Fibroblast of mammary gland (primary cell): ENCODE results near the gene ATXN1L.

Experiments used
- DNase-seq: peaks from one replicate; pipeline ENCODE4 v3.0.0-alpha.2; 2010; ENCODE audit warnings: low read depth
- H3K4me3 ChIP-seq: 2 replicates; pipeline ENCODE4 v1.5.1; 2011; ENCODE audit warnings: low read depth, mild to moderate bottlenecking, low read length, moderate library complexity; ENCODE audit not compliant: control insufficient read depth
- CTCF ChIP-seq: conservative IDR thresholded peaks from 2 replicates; pipeline ENCODE4 v1.5.1; 2011; ENCODE audit warnings: low read depth, low read length, inconsistent platforms; ENCODE audit not compliant: control insufficient read depth, insufficient read depth

ATXN1L gene

GRCh38 chr16:71867939-71868338, 22.2 kb downstream of the ATXN1L start:
- no peak for DNase-seq

GRCh38 chr16:71869089-71869488, 23.3 kb downstream of the ATXN1L start:
- TF ChIP-seq CTCF, result no peak
- no peak overlapping the region for H3K4me3 ChIP-seq
- DNase-seq, result no peak

More at GRCh38 chr16:71867939-71868338, 22.2 kb downstream of the ATXN1L start:
- no peak for TF ChIP-seq CTCF
- H3K4me3 ChIP-seq, result no peak overlapping the region

- TF ChIP-seq CTCF, result no peak
- no peak overlapping the region for H3K4me3 ChIP-seq
- no peak for DNase-seq
Observed at GRCh38 chr16:71870818-71871217, 25.0 kb downstream of the ATXN1L start.

- DNase-seq, result no peak
- no peak for TF ChIP-seq CTCF
- no peak overlapping the region for H3K4me3 ChIP-seq
Observed at GRCh38 chr16:71873199-71873598, 27.4 kb downstream of the ATXN1L start.

GRCh38 chr16:71878911-71879310, 33.1 kb downstream of the ATXN1L start:
- no peak for TF ChIP-seq CTCF
- H3K4me3 ChIP-seq, result no peak overlapping the region
- DNase-seq, result no peak

- H3K4me3 ChIP-seq, result no peak overlapping the region
- TF ChIP-seq CTCF, result no peak
- DNase-seq, result no peak
Observed at GRCh38 chr16:71880176-71880575, 34.4 kb downstream of the ATXN1L start.

GRCh38 chr16:71882505-71883167, 36.9 kb downstream of the ATXN1L start:
- DNase-seq, result peak; percentile 78
- TF ChIP-seq CTCF, result peak; percentile 95
- peak overlapping the region; percentile 72 for H3K4me3 ChIP-seq
